HG02943 (cell line): ENCODE measurements around the gene CD81.

Experiments
- ATAC-seq: cut with Tn5 transposase; IDR thresholded peaks from one replicate; pipeline ENCODE4 v1.9.1; 2021; ENCODE audit warnings: mild to moderate bottlenecking, low read depth, moderate library complexity; ENCODE audit not compliant: unreplicated experiment

Gene CD81

GRCh38 chr11:2432628-2433071 lies 55.5 kb downstream of the CD81 start:
- ATAC-seq, result no peak

- ATAC-seq, result no peak
These were observed 56.2 kb downstream of the CD81 start for GRCh38 chr11:2433106-2433925.

- no peak for ATAC-seq
These were observed 56.9 kb downstream of the CD81 start for GRCh38 chr11:2434008-2434407.

- no peak for ATAC-seq
These were observed 57.6 kb downstream of the CD81 start for GRCh38 chr11:2434506-2435255.

- ATAC-seq, result no peak
These were observed 58.3 kb downstream of the CD81 start for GRCh38 chr11:2435288-2436012.

GRCh38 chr11:2436013-2436520 lies 59.0 kb downstream of the CD81 start:
- no peak for ATAC-seq

GRCh38 chr11:2436521-2437031 lies 59.5 kb downstream of the CD81 start:
- no peak for ATAC-seq

- ATAC-seq, result no peak
These were observed 60.4 kb downstream of the CD81 start for GRCh38 chr11:2437516-2437915.

GRCh38 chr11:2439820-2440219 lies 62.7 kb downstream of the CD81 start:
- no peak for ATAC-seq

GRCh38 chr11:2440646-2441045 lies 63.5 kb downstream of the CD81 start:
- no peak for ATAC-seq

- no peak for ATAC-seq
These were observed 64.1 kb downstream of the CD81 start for GRCh38 chr11:2441171-2441570.

GRCh38 chr11:2442589-2442988 lies 65.5 kb downstream of the CD81 start:
- ATAC-seq, result no peak

- no peak for ATAC-seq
These were observed 66.3 kb downstream of the CD81 start for GRCh38 chr11:2443406-2443805.

- no peak for ATAC-seq
These were observed 67.0 kb downstream of the CD81 start, which contains the start of gene TRPM5 for GRCh38 chr11:2443881-2444820. Gene TRPM5, minus strand, starts transcription at chr11:2444514. Its CDS starts 21,478 bp downstream, at chr11:2423036.

GRCh38 chr11:2444821-2445745 lies 68.0 kb downstream of the CD81 start, which contains the start of gene KCNQ1:
Gene KCNQ1, plus strand, starts transcription at chr11:2445008. Its CDS starts 91 bp downstream, at chr11:2445099.
- ATAC-seq, result no peak

- ATAC-seq, result no peak
These were observed 68.8 kb downstream of the CD81 start for GRCh38 chr11:2445746-2446551.

- no peak for ATAC-seq
These were observed 69.6 kb downstream of the CD81 start for GRCh38 chr11:2446590-2447252.
